ENCODE data around the gene ALG12.

ALG12 gene

DNA sequence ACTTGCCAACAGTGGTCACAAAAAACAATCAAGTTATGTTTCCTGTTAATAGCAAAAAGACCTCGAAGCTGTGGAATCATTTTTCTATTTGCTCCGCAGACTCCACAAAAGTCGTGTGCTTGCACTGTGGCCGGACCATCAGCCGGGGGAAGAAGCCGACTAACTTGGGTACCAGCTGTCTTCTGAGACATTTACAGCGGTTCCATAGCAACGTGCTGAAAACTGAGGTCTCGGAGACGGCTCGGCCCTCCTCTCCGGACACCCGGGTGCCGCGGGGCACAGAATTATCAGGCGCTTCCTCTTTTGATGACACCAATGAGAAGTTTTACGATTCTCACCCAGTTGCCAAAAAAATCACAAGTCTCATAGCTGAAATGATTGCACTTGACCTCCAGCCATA is 33.0 kb downstream of the ALG12 start:
- DNase-seq (ENCODE audit: low read depth) = no peak
- TF ChIP-seq, protein P1, sequence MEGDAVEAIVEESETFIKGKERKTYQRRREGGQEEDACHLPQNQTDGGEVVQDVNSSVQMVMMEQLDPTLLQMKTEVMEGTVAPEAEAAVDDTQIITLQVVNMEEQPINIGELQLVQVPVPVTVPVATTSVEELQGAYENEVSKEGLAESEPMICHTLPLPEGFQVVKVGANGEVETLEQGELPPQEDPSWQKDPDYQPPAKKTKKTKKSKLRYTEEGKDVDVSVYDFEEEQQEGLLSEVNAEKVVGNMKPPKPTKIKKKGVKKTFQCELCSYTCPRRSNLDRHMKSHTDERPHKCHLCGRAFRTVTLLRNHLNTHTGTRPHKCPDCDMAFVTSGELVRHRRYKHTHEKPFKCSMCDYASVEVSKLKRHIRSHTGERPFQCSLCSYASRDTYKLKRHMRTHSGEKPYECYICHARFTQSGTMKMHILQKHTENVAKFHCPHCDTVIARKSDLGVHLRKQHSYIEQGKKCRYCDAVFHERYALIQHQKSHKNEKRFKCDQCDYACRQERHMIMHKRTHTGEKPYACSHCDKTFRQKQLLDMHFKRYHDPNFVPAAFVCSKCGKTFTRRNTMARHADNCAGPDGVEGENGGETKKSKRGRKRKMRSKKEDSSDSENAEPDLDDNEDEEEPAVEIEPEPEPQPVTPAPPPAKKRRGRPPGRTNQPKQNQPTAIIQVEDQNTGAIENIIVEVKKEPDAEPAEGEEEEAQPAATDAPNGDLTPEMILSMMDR (IDR thresholded peaks at IDR 0.05; ENCODE audit: insufficient read depth, low read depth, low read length, missing control alignments) = no peak
- H3K4me3 ChIP-seq (ENCODE audit: low read depth, low read length) = no peak overlapping the region

DNA sequence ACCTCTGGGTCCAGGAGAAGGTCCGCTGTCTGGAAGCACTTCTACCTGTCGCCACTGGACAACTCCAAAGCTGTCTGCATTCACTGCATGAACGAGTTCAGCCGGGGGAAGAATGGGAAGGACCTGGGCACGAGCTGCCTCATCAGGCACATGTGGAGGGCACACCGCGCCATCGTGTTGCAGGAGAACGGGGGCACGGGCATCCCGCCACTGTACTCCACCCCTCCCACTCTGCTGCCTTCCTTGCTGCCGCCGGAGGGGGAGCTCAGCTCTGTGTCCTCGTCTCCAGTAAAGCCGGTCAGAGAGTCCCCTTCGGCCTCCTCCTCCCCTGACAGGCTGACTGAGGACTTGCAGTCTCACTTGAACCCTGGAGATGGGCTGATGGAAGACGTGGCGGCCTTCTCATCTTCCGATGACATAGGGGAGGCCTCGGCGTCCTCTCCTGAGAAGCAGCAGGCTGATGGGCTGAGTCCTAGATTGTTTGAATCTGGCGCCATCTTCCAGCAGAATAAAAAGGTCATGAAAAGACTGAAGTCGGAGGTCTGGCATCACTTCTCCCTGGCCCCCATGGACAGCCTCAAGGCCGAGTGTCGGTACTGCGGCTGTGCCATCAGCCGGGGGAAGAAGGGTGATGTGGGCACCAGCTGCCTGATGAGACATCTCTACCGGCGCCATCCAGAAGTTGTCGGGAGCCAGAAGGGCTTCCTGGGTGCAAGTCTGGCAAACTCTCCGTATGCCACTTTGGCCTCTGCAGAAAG is 33.6 kb downstream of the ALG12 start:
- no peak overlapping the region for H3K4me3 ChIP-seq (ENCODE audit: low read depth, low read length)
- no peak for DNase-seq (ENCODE audit: low read depth)
- TF ChIP-seq, protein P1 (IDR thresholded peaks at IDR 0.05; ENCODE audit: insufficient read depth, low read depth, low read length, missing control alignments) = no peak

DNA sequence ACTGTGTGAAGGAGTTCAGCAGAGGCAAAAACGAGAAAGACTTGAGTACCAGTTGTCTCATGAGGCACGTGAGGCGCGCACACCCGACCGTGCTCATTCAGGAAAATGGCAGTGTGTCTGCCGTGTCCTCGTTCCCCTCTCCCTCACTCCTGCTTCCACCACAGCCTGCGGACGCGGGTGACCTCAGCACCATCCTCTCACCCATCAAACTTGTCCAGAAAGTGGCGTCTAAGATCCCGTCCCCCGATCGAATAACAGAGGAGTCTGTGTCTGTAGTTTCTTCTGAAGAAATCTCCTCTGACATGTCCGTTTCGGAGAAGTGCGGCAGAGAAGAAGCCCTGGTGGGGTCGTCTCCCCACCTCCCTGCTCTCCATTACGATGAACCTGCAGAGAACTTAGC is 34.2 kb downstream of the ALG12 start:
- TF ChIP-seq, protein P1 (IDR thresholded peaks at IDR 0.05; ENCODE audit: insufficient read depth, low read depth, low read length, missing control alignments) = no peak
- no peak overlapping the region for H3K4me3 ChIP-seq (ENCODE audit: low read depth, low read length)
- DNase-seq (ENCODE audit: low read depth) = no peak

- no peak for DNase-seq (ENCODE audit: low read depth)
- TF ChIP-seq, protein P1 (IDR thresholded peaks at IDR 0.05; ENCODE audit: insufficient read depth, low read depth, low read length, missing control alignments) = no peak
- no peak overlapping the region for H3K4me3 ChIP-seq (ENCODE audit: low read depth, low read length)
These were observed 35.0 kb downstream of the ALG12 start for GRCh38 chr22:49883294-49883640.

DNA sequence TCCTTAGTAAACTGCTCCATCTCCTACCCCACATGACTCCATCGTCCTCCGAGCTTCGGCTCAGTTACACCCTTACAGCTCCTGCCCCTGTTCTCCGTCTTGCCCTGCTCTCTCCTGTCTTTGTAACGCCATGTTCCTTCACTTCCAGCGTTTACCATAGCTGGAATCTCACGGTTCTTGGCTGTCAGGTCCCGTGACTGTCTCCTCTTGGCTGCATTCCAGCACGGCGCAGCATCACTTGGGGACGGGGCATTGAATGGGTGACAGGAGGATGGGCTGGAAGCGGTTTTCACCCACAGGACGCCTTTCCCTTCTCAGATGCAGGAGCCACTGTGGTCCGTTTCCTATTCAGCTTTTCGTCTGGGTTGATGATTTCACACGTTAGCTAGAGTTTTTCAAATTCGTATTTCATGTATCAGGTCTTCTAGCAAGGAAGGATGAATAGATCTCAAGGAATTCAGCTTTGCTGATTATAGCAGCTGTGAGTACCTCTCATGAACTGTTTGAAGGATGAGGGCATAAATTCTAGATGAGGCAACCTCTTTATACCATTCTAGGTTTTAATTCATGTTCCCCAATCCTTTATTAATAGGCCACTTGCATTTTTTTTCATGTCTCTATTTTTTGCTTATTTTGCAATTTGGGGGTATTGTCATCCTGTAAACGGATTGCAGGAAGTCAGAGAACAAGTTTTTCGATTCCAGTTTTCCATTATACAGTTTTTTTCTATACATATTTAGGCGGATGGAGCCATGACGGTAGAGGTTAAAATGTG is 35.5 kb downstream of the ALG12 start:
- DNase-seq (ENCODE audit: low read depth) = no peak
- TF ChIP-seq, protein P1 (IDR thresholded peaks at IDR 0.05; ENCODE audit: insufficient read depth, low read depth, low read length, missing control alignments) = no peak
- H3K4me3 ChIP-seq (ENCODE audit: low read depth, low read length) = no peak overlapping the region

GRCh38 chr22:49881856-49882255 is 36.4 kb downstream of the ALG12 start:
- TF ChIP-seq, protein P1 (IDR thresholded peaks at IDR 0.05; ENCODE audit: insufficient read depth, low read depth, low read length, missing control alignments) = no peak
- peak overlapping the region; percentile 32 for H3K4me3 ChIP-seq (ENCODE audit: low read depth, low read length)
- DNase-seq (ENCODE audit: low read depth) = peak; percentile 54
